ENCODE results near the gene DBP.
A peak's percentile ranks its signal among the peaks of the same experiment; 100 is the strongest.
"Not testable (repeated sequence)": the region's sequence is repeated elsewhere in the genome, so short reads cannot be mapped to it uniquely, and the experiment has no call there.

Gene DBP, protein sequence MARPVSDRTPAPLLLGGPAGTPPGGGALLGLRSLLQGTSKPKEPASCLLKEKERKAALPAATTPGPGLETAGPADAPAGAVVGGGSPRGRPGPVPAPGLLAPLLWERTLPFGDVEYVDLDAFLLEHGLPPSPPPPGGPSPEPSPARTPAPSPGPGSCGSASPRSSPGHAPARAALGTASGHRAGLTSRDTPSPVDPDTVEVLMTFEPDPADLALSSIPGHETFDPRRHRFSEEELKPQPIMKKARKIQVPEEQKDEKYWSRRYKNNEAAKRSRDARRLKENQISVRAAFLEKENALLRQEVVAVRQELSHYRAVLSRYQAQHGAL

DNA sequence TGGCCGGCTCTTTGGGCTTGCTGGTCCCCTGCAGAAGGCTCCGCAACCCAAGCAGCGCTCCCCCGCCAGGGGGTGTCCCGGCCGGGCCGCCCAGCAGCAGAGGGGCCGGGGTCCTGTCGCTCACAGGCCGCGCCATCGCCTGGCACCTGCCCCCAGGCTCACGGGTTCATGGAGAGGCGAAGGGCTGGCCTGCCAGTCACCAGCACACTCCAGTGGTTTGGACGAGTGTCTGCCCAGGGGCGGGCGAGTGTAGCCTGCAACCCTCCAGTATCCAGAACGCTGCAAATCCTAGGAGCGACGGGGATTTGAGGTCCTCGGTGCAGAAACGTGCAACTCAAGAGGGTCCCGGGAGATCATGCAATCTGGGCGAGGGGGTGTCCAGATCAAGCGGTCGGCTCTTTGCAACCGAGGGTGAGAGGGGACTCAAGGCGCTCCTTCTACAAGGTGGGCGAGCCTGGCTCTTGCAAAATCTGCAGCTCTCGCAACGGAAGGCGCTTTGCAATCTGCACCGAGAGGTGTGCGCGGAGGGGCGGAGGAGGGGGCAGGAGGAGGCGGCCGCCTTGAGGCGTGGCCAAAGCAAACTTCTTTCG is at the start of gene DBP:
Gene DBP (minus strand): TSS at position 521 of the 590 bp plus-strand sequence. CDS start 385 bp downstream, at position 136.
- DNase-seq (ENCODE audit: low read depth in 3 of 3), result peak in 1 of 3 donors; percentile 29

DNA sequence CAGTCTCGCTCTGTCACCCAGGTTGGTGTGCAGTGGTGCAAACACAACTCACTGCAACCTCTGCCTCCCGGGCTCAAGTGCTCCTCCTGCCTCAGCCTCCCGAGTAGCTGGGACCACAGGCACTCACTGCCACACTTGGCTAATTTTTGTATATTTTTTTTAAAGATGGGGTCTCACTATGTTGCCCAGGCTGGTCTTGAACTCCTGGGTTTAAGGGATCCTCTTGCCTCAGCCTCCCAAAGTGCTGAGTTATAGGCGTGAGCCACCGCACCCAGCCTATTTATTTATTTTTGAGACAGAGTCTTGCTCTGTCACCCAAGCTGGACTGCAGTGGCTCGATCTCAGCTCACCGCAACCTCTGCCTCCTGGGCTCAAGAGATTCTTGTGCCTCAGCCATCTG is 49.5 kb upstream of the DBP start:
- not testable (repeated sequence) for DNase-seq (ENCODE audit: low read depth in 3 of 3)

DNA sequence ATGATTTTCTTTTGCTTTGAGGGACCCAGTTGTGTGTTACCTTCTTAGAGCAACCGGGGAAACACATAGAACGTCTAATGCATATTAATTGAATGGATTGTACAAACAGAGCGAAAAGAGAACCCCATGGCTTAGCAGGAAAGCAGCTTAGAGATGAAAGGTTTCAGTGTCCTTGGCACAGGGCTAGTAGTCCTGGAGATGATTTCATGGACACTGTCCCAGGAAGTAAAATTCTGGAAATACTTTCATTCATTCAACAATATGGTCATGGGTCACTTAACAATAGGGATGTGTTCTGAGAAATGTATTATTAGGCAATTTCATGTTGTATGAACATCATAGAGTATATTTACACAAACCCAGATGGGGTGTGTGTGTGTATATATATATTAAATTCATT is 48.9 kb upstream of the DBP start:
- DNase-seq (ENCODE audit: low read depth in 3 of 3), result no peak

DNA sequence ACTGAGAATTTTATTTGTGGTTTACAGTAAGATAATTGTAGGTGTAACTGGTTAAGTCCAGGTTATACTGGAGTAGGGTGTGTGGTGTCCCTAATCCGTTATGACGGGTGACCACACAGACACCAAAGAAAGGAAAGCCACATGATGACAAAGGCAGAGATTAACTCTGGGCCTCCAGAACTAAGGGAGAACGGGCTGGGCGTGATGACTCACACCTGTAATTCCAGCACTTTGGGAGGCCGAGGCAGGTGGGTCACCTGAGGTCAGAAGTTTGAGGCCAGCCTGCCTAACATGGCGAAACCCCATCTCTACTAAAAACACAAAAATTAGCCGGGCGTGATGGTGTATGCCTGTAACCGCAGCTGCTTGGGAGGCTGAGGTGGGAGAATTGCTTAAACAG is 48.4 kb upstream of the DBP start:
- DNase-seq (ENCODE audit: low read depth in 3 of 3), result no peak

DNA sequence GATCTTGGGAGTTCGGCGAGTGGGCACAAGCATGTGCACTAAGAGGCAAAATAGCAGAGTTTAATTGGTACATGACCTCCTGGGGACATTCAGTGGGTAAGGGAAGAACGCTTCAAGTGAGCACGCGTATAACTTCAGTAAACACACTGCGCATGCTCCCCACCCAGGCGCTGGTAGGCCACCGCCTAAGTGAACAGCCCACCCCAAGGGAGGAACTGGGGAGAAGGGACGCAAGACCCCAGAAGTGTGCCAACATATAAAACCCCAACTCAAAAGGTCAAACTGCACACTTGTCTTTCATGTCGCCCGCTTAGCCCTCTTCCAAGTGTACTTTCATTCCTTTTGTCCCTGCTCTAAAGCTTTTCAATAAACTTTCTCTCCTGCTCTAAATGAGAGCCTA is 46.2 kb upstream of the DBP start:
- no peak for DNase-seq (ENCODE audit: low read depth in 3 of 3)

DNA sequence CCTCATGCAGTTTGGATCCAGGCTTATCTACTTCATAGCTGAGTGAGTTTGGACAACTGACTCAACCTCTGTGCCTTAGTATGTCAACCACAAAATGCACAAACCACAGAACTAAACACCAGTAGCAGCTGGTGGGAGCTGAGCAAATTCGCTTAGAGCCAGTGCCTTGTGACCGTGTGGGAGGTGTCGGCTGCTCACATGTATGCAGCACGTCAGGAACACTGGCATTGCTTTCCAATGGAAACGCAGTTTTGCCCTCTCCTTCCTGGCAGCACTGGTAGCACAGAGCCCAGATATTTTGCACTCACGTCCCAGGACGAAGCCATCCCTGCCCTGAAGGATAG is 43.9 kb upstream of the DBP start:
- no peak for DNase-seq (ENCODE audit: low read depth in 3 of 3)

DNA sequence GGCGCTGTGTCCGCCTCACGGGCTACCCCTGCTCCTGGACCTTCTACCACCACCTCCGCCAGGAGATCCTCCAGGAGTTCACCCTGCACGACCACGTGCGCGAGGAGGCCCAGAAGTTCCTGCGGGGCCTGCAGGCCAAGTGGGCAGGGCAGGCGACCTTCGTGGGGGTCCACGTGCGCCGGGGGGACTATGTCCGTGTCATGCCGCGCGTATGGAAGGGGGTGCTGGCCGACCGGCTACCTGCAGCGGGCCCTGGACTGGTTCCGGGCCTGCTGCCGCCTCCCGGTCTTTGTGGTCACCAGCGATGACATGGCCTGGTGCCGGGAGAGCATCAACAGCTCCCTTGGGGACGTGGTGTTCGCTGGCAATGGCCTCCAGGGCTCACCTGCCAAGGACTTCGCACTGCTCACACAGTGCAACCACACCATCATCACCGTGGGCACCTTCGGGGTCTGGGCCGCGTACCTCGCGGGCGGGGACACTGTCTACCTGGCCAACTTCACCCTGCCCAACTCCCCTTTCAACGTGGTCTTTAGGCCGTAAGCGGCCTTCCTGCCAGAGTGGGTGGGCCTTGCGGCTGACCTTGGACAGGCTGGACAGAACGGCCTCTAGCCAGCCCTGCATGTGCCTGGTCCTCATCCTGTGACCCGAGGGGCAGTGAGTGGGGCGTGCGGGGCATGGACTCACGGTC is 43.4 kb upstream of the DBP start:
- no peak for DNase-seq (ENCODE audit: low read depth in 3 of 3)

DNA sequence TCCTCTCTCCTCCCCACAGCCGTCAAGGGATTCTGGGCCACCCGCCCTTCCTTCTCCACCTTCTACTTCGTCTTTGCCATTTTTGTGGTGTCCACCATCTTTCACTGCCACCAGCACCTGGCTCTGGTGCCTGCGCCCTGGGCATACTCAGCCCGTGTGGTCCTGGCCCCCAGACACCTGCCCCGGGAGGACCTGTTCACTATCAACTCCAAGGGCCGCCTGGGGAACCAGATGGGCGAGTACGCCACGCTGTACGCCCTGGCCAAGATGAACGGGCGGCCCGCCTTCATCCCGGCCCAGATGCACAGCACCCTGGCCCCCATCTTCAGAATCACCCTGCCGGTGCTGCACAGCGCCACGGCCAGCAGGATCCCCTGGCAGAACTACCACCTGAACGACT is 42.8 kb upstream of the DBP start:
- not testable (repeated sequence) for DNase-seq (ENCODE audit: low read depth in 3 of 3)

DNA sequence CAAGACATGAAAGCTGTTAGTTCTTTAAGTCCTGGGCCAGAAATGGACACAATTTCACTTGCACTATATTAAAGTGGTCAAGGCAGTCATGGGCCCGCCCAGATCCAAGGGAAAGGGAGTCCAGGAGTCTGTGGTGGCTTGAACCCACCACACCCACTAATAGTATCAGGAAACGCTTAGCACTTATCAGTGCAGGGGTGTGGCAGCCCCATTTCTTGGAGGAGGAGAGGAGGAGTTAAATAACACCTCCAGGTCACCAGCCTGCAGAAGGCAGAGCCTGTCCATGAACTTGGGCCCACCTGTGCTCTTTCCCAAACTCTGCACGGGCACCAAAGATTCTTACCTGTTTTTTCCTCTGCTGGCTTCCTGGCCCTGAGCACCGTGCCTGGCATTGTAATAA is 41.0 kb upstream of the DBP start:
- no peak for DNase-seq (ENCODE audit: low read depth in 3 of 3)

DNA sequence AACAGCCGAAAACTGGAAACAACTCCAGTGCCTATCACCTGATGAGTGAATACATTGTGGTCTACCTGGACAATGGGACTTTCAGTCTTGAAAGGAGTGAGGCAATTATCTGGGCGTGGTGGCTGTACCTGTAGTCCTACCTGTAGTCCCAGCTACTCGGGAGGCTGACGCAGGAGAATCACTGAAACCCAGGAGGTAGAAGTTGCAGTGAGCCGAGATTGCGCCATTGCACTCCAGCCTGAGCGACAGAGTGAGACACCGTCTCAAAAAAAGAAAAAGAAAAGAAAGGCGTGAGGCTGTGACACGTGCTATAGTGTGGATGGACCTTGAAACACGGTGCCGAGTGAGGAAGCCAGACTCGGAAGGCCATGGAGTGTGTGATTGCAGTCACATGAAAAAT is 39.7 kb upstream of the DBP start:
- DNase-seq (ENCODE audit: low read depth in 3 of 3), result no peak

DNA sequence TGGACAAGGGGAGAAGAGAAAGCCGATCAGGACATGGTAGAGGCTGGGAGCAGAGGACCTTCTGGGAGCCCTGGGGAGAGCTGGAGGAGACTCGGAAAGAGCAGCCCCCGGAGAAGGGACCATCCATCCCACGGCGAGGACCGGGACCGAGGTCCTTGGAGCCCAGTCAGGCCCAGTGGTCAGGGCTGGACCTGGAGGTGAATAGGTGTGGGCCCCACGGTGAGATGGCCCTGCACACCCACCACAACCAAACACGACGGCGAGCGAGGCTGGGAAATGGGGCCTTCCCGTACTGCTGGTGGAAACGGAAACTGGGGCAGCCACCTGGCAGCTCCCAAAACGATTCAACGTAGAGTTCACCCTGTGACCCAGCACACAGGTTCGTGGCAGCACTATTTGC is 39.3 kb upstream of the DBP start:
- DNase-seq (ENCODE audit: low read depth in 3 of 3), result no peak

DNA sequence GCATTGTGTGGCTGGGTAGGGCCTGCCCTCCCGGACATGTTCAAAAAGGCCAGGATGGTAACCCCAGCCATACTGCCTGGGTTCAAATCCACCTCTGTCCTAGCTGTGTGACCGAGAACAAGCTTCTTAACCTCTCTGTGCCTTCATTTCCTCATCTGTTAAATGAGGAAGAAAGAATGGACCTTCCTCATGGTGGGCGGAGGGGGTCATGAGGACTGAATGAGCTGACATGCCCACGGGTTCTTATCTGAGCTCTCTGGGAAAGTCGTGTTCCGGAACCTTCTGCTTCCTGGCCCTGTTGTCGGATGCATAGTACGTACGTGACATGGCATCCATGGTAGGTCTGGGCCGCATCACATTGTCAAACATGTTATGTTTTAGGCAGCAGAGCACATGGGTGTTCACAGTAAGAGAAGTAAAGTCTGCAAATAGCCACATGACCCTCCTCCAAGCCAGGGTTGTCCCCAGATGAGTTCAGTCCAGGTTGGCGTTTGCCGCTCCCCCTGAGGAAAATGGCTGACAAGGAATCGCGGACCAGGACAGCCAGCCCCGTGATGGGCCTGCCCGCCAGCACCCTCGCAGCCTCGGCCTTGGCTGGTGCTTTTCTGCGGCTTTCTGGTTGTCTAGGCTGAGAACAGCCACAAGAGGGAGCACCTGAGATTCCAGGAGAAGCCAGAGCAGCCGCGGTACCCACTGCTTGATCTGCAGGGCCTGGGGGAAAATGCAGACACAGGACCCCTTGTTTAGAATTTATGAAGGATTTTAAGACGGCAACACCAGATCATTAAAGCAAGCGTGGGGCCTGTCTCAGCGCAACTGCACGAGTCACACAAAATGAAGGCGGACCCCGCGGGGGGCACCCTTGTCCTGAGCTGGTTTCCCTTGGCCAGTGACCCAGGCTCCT is 38.0 kb upstream of the DBP start:
- DNase-seq (ENCODE audit: low read depth in 3 of 3), result peak; percentile 63 to 69 (median 69)

DNA sequence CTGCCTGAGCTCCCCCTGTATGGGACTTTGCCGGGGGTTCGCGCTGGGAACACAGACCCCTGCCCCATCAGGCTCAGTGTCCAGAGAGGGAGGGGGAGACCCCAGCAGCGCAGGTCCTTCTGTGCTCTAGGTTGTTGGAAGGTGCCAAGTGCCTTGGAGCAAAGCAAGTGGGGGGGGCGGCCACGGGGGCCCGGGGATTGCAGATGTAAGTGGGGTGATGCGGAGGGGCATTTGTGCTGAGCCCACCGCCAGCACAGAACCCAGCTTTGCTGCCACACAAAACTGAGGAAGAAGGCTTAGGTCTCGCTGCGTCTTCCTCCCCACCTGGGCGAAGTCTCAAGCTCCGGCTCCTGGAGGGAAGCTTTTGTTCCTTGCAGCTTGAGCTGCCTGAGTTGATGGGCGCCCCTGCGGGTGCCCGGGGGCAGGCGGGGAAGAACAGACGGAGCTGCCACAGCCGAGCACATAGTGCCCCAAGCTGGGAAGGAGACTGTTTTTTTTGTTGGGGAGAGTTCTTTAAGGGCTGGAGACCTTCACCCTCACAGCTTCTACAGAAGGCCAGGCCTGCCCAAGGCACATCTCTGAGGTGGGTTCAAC is 37.1 kb upstream of the DBP start:
- DNase-seq (ENCODE audit: low read depth in 3 of 3), result no peak

DNA sequence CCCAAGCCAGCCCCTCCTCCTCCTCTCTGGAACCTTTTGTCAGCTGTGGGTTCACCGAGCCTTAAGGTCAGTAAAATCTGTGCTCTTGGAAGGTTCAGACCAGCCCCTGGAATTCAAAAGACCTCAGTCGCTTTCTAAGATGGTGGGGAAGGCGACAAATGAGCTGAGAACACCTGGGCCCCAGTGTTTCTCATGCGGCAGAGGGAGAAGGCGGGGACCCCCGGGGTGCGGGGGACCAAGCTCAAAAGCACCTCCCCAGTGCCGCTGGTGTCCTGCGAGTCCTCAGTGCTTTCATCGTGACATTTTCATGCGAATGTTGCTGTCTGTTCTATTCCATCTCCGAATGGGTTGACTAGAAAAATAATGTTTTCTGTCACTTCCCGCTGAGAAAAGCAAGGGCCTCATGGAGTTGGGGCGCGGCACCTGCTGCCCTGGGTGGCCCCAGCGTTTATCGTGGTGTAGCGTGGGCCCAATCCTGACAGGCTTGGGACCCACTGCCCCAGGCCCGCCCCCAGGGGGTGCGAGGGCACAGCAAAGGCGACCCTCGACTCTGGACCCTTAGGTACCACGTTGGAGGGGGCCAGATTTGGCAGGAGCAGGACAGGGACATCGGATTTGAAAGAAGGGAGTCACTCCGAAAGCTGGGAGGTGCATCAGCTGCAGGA is 36.4 kb upstream of the DBP start:
- no peak for DNase-seq (ENCODE audit: low read depth in 3 of 3)

DNA sequence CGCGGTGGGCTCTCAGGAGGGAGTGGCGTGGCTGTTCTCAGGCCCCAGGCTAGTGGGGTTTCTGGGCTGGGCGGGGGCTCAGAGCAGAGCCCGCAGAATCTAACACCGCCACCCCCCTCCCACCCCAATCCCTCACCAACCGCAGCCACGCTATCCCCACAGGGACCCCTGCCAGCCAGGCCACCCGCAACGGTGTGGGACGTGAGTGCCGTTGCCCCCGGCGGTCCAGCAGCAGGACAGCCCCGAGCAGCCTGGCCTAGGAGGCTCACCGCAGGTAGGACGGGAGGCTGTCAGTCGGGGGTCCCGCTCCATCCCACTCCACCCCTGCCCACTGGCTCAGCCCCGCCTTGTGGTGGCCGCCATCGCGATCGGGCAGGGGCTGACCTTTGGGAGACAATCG is 35.8 kb upstream of the DBP start, which contains the start of gene NTN5:
Gene NTN5 (minus strand): TSS at position 24 of the 400 bp plus-strand sequence. CDS start 2,031 bp downstream, outside the sequence.
- DNase-seq (ENCODE audit: low read depth in 3 of 3), result no peak

DNA sequence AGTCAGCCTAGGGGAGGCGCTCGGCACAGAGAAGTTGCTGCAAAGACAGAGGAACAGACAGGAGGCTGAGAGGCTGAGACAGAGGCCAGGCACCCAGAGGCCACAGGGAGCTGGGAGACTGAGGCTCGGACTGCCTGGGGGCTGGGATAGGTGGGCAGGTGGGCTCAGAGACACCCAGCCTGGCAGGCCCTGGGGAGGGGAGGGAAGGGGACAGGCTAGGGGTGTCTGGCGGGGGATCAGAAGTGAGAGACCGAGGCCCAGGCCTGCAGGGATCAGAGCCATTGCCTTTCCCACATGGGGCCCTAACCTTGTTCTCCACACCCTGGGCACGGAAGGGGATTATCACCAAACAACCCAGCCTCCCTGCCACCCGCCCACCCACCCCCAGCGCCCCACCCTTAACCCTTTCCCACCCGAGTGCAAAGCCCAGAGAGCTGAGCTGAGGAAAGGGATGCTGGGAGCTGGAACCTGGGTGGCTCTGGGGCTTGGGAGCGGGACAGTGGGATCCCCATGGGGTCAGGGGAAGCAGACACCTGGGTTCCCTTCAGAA is 34.3 kb upstream of the DBP start:
- DNase-seq (ENCODE audit: low read depth in 3 of 3), result no peak

DNA sequence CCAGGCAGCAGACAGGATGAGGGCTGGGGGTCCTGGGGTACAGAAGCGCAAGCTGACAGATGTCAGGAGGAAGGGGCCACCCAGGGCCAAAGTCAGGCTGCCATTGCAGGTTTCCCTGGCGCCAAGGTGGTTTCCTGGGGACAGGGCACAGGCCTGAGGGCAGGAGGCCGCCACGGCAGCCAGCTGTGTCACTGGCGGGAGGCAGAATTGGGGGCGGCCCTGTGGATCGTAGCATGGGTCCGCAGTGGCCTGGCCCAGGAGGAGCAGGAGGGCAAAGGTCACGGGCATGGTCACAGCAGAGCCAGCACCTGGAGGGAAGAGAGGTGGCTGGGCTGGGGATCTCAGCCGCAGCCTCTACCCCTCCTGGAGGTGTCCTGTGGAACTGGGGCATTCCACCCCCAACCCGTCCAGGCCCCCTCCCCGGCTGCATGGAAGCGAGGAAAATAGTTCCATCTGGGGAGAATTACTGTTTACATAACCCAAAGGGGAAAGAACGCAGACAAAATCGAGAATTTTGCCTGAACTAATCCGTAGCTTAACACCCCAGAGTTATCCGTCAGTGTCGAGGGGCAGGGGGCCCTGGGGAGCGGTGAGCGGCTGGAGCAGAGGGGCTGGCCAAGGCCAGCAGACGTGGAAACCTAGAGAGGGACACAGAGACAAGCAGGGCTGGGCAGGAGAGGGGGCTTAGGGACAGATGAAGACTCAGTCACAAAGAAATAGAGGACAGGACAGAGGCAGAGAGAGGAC is 33.7 kb upstream of the DBP start:
- no peak for DNase-seq (ENCODE audit: low read depth in 3 of 3)

DNA sequence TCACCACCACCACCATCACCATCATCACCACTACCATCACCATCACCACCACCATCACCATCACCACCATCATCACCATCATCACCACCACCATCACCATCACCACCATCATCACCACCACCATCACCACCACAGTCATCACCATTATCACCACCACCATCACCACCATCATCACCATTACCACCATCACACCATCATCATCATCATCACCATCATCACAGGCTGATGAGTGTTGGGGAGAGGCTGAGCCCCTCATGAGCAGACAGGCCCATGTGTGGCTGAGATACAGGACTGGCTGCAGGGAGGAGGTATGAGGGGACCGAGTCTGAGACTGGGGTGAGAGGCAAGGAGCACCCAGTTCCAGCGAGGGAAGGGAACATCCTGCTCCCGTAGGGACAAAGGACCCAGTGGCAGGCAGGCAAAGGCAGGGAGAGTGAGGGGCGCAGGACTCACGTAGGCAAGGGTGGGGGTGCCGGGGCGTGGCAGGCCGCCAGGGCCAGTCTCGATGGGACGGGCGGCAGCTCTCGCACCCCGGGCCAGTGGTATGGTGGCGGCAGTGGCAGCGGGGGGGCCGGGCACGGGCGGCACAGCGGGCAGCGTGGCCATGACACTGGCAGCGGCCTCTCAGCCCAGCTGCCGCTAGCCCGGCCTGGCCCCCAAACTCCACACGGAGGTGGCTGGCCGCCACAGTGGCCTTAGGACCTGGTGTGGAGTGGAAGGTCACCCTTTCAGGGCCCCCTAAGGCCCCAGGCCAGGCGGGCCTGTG is 32.9 kb upstream of the DBP start:
- DNase-seq (ENCODE audit: low read depth in 3 of 3), result no peak

DNA sequence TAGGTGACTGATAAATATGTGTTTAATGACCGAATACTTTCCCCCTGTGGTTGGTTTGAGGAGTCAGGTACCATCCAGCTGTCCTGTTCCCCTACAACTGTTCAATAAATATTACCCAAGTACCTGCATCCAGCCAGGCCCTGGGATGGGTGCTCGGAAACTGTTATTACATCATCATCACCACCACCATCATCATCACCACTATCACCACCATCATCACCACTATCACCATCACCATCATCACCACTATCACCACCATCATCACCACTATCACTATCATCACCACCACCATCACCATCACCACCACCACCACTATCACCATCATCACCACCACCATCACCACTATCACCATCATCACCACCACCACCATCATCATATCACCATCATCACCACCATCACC is 31.6 kb upstream of the DBP start:
- DNase-seq (ENCODE audit: low read depth in 3 of 3), result no peak

All from stimulated activated CD4-positive, alpha-beta T cell treated with anti-CD3 and anti-CD28 coated beads, TNF-alpha, amount 100 ng/mL, for 48 hours (primary cell).